ENCODE data around the gene ST14.
"Not testable (repeated sequence)": the region's sequence is repeated elsewhere in the genome, so short reads cannot be mapped to it uniquely, and the experiment has no call there.

The ST14 gene

GRCh38 chr11:130181295-130182272, 22.0 kb downstream of the ST14 start:
- Histone ChIP-seq H3K9ac (ENCODE audit: low read depth, low read length) (no peak overlapping the region), H3K36me3 (ENCODE audit: insufficient read depth, low read depth, low read length) (no peaks in the 10 kb centered on the region), H3K4me3 (ENCODE audit: low read length) (no peak overlapping the region), H3K27ac (ENCODE audit: low read length) (no peak overlapping the region), H3K9me3 (ENCODE audit: insufficient read depth, low read depth, low read length) (no peaks in the 10 kb centered on the region), H3K4me1 (ENCODE audit: insufficient read depth, low read length) (no peaks in the 10 kb centered on the region; the same call in 1 of the 2 replicates), H3K27me3 (ENCODE audit: insufficient read depth, low read length) (no peaks in the 10 kb centered on the region)

- Histone ChIP-seq H3K4me1 (ENCODE audit: insufficient read depth, low read length) (no peaks in the 10 kb centered on the region; the same call in 1 of the 2 replicates), H3K9ac (ENCODE audit: low read depth, low read length) (no peak overlapping the region), H3K27me3 (ENCODE audit: insufficient read depth, low read length) (no peaks in the 10 kb centered on the region), H3K36me3 (ENCODE audit: insufficient read depth, low read depth, low read length) (no peaks in the 10 kb centered on the region), H3K9me3 (ENCODE audit: insufficient read depth, low read depth, low read length) (no peaks in the 10 kb centered on the region), H3K4me3 (ENCODE audit: low read length) (no peak overlapping the region), H3K27ac (ENCODE audit: low read length) (no peak overlapping the region)
These were observed 24.5 kb downstream of the ST14 start for GRCh38 chr11:130183878-130184610.

- Histone ChIP-seq H3K9me3 (ENCODE audit: insufficient read depth, low read depth, low read length) (no peaks in the 10 kb centered on the region), H3K4me3 (ENCODE audit: low read length) (no peak overlapping the region)
These were observed 27.5 kb downstream of the ST14 start for GRCh38 chr11:130187096-130187495.

DNA sequence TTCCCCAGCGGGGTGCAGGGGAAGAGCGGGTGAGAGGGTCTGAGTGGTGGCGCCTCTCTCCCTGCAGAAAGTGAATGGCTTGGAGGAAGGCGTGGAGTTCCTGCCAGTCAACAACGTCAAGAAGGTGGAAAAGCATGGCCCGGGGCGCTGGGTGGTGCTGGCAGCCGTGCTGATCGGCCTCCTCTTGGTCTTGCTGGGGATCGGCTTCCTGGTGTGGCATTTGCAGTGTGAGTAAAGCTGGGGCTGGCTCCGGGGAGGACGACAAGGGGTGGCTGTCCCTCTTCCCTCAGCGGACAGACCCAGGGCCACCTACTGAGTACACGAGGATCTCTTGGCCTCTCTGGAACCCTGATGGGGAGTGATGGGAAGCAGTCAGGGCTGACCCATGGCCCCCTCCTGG, 28.5 kb downstream of the ST14 start:
- no peaks in the 10 kb centered on the region for H3K27me3 ChIP-seq (ENCODE audit: insufficient read depth, low read length)
- no peak overlapping the region for H3K4me3 ChIP-seq (ENCODE audit: low read length)
- H3K9ac ChIP-seq (ENCODE audit: low read depth, low read length) = no peak overlapping the region
- H3K27ac ChIP-seq (ENCODE audit: low read length) = no peak overlapping the region
- H3K4me1 ChIP-seq (ENCODE audit: insufficient read depth, low read length) = no peaks in the 10 kb centered on the region; the same call in 1 of the 2 replicates
- H3K36me3 ChIP-seq (ENCODE audit: insufficient read depth, low read depth, low read length) = no peaks in the 10 kb centered on the region
- no peaks in the 10 kb centered on the region for H3K9me3 ChIP-seq (ENCODE audit: insufficient read depth, low read depth, low read length)

More at GRCh38 chr11:130187096-130187495, 27.5 kb downstream of the ST14 start:
- no peaks in the 10 kb centered on the region; the same call in 1 of the 2 replicates for H3K4me1 ChIP-seq (ENCODE audit: insufficient read depth, low read length)
- H3K27ac ChIP-seq (ENCODE audit: low read length) = no peak overlapping the region
- H3K9ac ChIP-seq (ENCODE audit: low read depth, low read length) = no peak overlapping the region
- no peaks in the 10 kb centered on the region for H3K36me3 ChIP-seq (ENCODE audit: insufficient read depth, low read depth, low read length)
- H3K27me3 ChIP-seq (ENCODE audit: insufficient read depth, low read length) = no peaks in the 10 kb centered on the region

DNA sequence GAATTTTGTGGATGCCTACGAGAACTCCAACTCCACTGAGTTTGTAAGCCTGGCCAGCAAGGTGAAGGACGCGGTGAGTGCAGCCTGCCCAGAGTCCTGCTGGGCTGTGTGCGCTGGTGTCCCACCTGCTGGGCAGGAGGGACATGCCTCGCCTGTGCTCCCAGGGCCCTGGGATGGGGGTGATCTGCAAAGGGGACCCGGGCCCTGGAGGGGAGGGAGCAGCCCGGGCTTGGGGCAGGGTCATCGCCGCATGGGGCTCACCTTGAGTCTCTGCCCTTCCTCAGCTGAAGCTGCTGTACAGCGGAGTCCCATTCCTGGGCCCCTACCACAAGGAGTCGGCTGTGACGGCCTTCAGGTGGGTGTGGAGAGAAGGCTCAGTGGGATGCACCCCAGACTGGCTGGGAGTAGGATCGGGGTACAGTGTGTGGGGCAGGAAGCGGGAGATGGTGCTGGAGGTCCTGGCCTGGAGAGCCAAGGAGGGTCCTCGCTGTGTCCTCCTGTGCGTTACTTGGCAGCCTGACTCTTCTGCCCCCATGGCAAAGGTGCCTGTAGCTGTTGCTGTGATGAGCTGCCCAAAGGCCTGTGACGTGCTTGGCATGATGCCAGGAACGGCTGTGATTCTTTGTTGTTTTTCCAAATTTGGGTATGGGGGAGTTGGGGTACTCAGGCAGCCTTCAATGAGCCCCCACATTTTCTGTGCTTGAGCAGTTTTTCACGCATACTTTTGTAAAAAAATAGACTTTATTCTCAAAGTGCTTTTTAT, 29.2 kb downstream of the ST14 start:
- no peak overlapping the region for H3K27ac ChIP-seq (ENCODE audit: low read length)
- H3K36me3 ChIP-seq (ENCODE audit: insufficient read depth, low read depth, low read length) = no peaks in the 10 kb centered on the region
- no peaks in the 10 kb centered on the region for H3K27me3 ChIP-seq (ENCODE audit: insufficient read depth, low read length)
- H3K9ac ChIP-seq (ENCODE audit: low read depth, low read length) = no peak overlapping the region
- no peaks in the 10 kb centered on the region for H3K9me3 ChIP-seq (ENCODE audit: insufficient read depth, low read depth, low read length)
- no peak overlapping the region for H3K4me3 ChIP-seq (ENCODE audit: low read length)
- H3K4me1 ChIP-seq (ENCODE audit: insufficient read depth, low read length) = no peaks in the 10 kb centered on the region; the same call in 1 of the 2 replicates

GRCh38 chr11:130189492-130190210, 30.1 kb downstream of the ST14 start:
- Histone ChIP-seq H3K27ac (ENCODE audit: low read length) (no peak overlapping the region), H3K9ac (ENCODE audit: low read depth, low read length) (no peak overlapping the region), H3K27me3 (ENCODE audit: insufficient read depth, low read length) (no peaks in the 10 kb centered on the region), H3K9me3 (ENCODE audit: insufficient read depth, low read depth, low read length) (no peaks in the 10 kb centered on the region), H3K4me3 (ENCODE audit: low read length) (no peak overlapping the region), H3K36me3 (ENCODE audit: insufficient read depth, low read depth, low read length) (no peaks in the 10 kb centered on the region), H3K4me1 (ENCODE audit: insufficient read depth, low read length) (no peaks in the 10 kb centered on the region)

- Histone ChIP-seq H3K27ac (ENCODE audit: low read length) (no peak overlapping the region), H3K9ac (ENCODE audit: low read depth, low read length) (no peak overlapping the region), H3K4me3 (ENCODE audit: low read length) (no peak overlapping the region), H3K36me3 (ENCODE audit: insufficient read depth, low read depth, low read length) (no peaks in the 10 kb centered on the region), H3K9me3 (ENCODE audit: insufficient read depth, low read depth, low read length) (no peaks in the 10 kb centered on the region), H3K4me1 (ENCODE audit: insufficient read depth, low read length) (no peaks in the 10 kb centered on the region), H3K27me3 (ENCODE audit: insufficient read depth, low read length) (no peaks in the 10 kb centered on the region)
These were observed 30.8 kb downstream of the ST14 start for GRCh38 chr11:130190371-130190881.

GRCh38 chr11:130191896-130192295, 32.3 kb downstream of the ST14 start:
- Histone ChIP-seq H3K27ac (ENCODE audit: low read length) (no peak overlapping the region), H3K4me3 (ENCODE audit: low read length) (no peak overlapping the region), H3K4me1 (ENCODE audit: insufficient read depth, low read length) (no peaks in the 10 kb centered on the region), H3K27me3 (ENCODE audit: insufficient read depth, low read length) (no peaks in the 10 kb centered on the region), H3K9ac (ENCODE audit: low read depth, low read length) (no peak overlapping the region), H3K9me3 (ENCODE audit: insufficient read depth, low read depth, low read length) (no peaks in the 10 kb centered on the region), H3K36me3 (ENCODE audit: insufficient read depth, low read depth, low read length) (peaks cover under 1% of the 10 kb centered on the region; the same call in 1 of the 2 replicates)

GRCh38 chr11:130192845-130193267, 33.3 kb downstream of the ST14 start:
- Histone ChIP-seq H3K4me3 (ENCODE audit: low read length) (no peak overlapping the region), H3K27ac (ENCODE audit: low read length) (no peak overlapping the region), H3K9ac (ENCODE audit: low read depth, low read length) (no peak overlapping the region), H3K27me3 (ENCODE audit: insufficient read depth, low read length) (no peaks in the 10 kb centered on the region), H3K9me3 (ENCODE audit: insufficient read depth, low read depth, low read length) (no peaks in the 10 kb centered on the region), H3K36me3 (ENCODE audit: insufficient read depth, low read depth, low read length) (peaks cover 4% of the 10 kb centered on the region; the same call in 1 of the 2 replicates), H3K4me1 (ENCODE audit: insufficient read depth, low read length) (no peaks in the 10 kb centered on the region)

DNA sequence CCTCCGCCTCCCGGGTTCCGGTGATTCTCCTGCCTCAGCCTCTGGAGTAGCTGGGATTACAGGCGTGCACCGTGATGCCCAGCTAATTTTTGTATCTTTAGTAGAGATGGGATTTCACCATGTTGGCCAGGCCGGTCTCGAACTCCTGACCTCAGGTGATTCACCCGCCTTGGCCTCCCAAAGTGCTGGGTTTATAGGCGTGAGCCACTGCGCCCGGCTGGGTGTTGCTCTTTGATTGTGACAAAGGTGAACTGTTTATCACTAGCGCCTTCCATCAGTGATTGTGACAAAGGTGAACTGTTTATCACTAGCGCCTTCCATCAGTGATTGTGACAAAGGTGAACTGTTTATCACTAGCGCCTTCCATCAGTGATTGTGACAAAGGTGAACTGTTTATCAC, 34.0 kb downstream of the ST14 start:
- not testable (repeated sequence) for H3K36me3 ChIP-seq (ENCODE audit: insufficient read depth, low read depth, low read length); H3K27ac ChIP-seq (ENCODE audit: low read length); H3K4me3 ChIP-seq (ENCODE audit: low read length); H3K27me3 ChIP-seq (ENCODE audit: insufficient read depth, low read length); H3K4me1 ChIP-seq (ENCODE audit: insufficient read depth, low read length); H3K9ac ChIP-seq (ENCODE audit: low read depth, low read length); H3K9me3 ChIP-seq (ENCODE audit: insufficient read depth, low read depth, low read length)
